OCI-LY3 (cell line): ENCODE data around the gene NLGN2.

Experiments
- CTCF ChIP-seq: fragments of 200-600, 300-600 bp; sonication (generic); IDR thresholded peaks from 2 replicates; pipeline ENCODE4 v1.5.1; 2014; ENCODE audit warnings: antibody characterized with exemption, low read length, low read depth
- EZH2phosphoT487 ChIP-seq: fragments of 200-600 bp; shearing (Covaris generic); IDR thresholded peaks from 2 replicates; pipeline ENCODE4 v1.6.1; 2018; ENCODE audit warnings: antibody characterized with exemption, mixed run types, low read depth

- TF ChIP-seq EZH2phosphoT487 (no peak), CTCF (no peak)
Measured at GRCh38 chr17:7398612-7399011, 9.0 kb upstream of the NLGN2 start.
